Esophagus (tissue), 2 donors: ENCODE data around the gene BCAS1. TPM values are rescaled to one million over a fixed set of nuclear protein-coding genes. Genes with fewer than 3 reads are reported as not detected.

Experiments
- H3K27ac ChIP-seq, 2 donors: one replicate each; pipeline ENCODE4 v1.5.1; 2013; ENCODE audit warnings: low read depth in 2 of 2, mild to moderate bottlenecking in 2 of 2, inconsistent platforms in 1 of 2, low read length in 1 of 2, moderate library complexity in 1 of 2
- H3K27me3 ChIP-seq, 2 donors: one replicate each; pipeline ENCODE4 v1.6.1; 2013; ENCODE audit warnings: low read length in 2 of 2, control low read depth in 1 of 2, mild to moderate bottlenecking in 1 of 2; ENCODE audit not compliant: insufficient read depth in 2 of 2, control insufficient read depth in 1 of 2
- H3K36me3 ChIP-seq, 2 donors: one replicate each; pipeline ENCODE4 v1.6.1; 2013; ENCODE audit warnings: low read length in 1 of 2; ENCODE audit not compliant: control insufficient read depth in 2 of 2, insufficient read depth in 2 of 2
- H3K4me1 ChIP-seq, 2 donors: one replicate each; pipeline ENCODE4 v1.6.1; 2013; ENCODE audit warnings: low read length in 1 of 2; ENCODE audit not compliant: control insufficient read depth in 2 of 2, insufficient read depth in 2 of 2
- H3K4me3 ChIP-seq, 2 donors: one replicate each; pipeline ENCODE4 v1.5.1; 2013; ENCODE audit warnings: low read length in 2 of 2, mild to moderate bottlenecking in 2 of 2, low read depth in 1 of 2, moderate library complexity in 1 of 2
- H3K9me3 ChIP-seq, 2 donors: one replicate each; pipeline ENCODE4 v1.6.1; 2013; ENCODE audit warnings: mild to moderate bottlenecking in 2 of 2, low read depth in 1 of 2, low read length in 1 of 2, moderate library complexity in 1 of 2; ENCODE audit not compliant: control insufficient read depth in 2 of 2, insufficient read depth in 1 of 2
- WGBS, 2 donors: extraction: QIAGEN DNeasy Blood & Tissue Kit; methylation state at CpG; one replicate each; pipeline ENCODE4 v1.1.7; 2013; 5-methylcytosine and 5-hydroxymethylcytosine counted together
- polyA plus RNA-seq, 2 donors: library from polyadenylated mRNA; stranded (reverse); fragments of 200-250 nt; gene quantifications; one replicate each; pipeline ENCODE4 v1.2.3, GENCODE V29; 2013
- donor health status: healthy with polysubstance abuse.
- donor health status: Bipolar disorder and iron deficiency.

BCAS1 gene
- polyA plus RNA-seq, 2 donors = 4.7 to 9.0 TPM

- Histone ChIP-seq H3K4me3 (no peak overlapping the region), H3K36me3 (no peaks in the 10 kb centered on the region), H3K4me1 (no peaks in the 10 kb centered on the region), H3K27me3 (no peaks in the 10 kb centered on the region), H3K27ac (no peak overlapping the region), H3K9me3 (no peaks in the 10 kb centered on the region)
- 82 to 85% methylated on average over 2 of the region's 2 CpGs for WGBS, 2 donors
These were observed 41.1 kb upstream of the BCAS1 start for GRCh38 chr20:54111460-54111859.

GRCh38 chr20:54110457-54110856 lies 40.1 kb upstream of the BCAS1 start:
- no peaks in the 10 kb centered on the region for H3K9me3 ChIP-seq
- no peaks in the 10 kb centered on the region for H3K36me3 ChIP-seq
- H3K27ac ChIP-seq = peak overlapping the region in 1 of 2 donors; percentile 22
- H3K4me3 ChIP-seq = no peak overlapping the region
- WGBS, 2 donors = 59 to 66% methylated on average over 3 of the region's 3 CpGs
- H3K4me1 ChIP-seq = no peaks in the 10 kb centered on the region
- no peaks in the 10 kb centered on the region for H3K27me3 ChIP-seq

GRCh38 chr20:54110041-54110440 lies 39.6 kb upstream of the BCAS1 start:
- Histone ChIP-seq H3K27me3 (no peaks in the 10 kb centered on the region), H3K4me1 (no peaks in the 10 kb centered on the region), H3K27ac (peak overlapping the region in 1 of 2 donors; percentile 22), H3K4me3 (no peak overlapping the region), H3K36me3 (no peaks in the 10 kb centered on the region), H3K9me3 (no peaks in the 10 kb centered on the region)

GRCh38 chr20:54108817-54109216 lies 38.4 kb upstream of the BCAS1 start:
- H3K27me3 ChIP-seq = no peaks in the 10 kb centered on the region
- no peak overlapping the region for H3K27ac ChIP-seq
- H3K4me1 ChIP-seq = peaks cover 0 to 2% of the 10 kb centered on the region in 2 donors
- no peak overlapping the region for H3K4me3 ChIP-seq
- WGBS, 2 donors = 76 to 85% methylated on average over 1 of the region's 1 CpG
- no peaks in the 10 kb centered on the region for H3K36me3 ChIP-seq
- no peaks in the 10 kb centered on the region for H3K9me3 ChIP-seq

- Histone ChIP-seq H3K27ac (no peak overlapping the region), H3K9me3 (no peaks in the 10 kb centered on the region), H3K4me3 (no peak overlapping the region), H3K4me1 (peaks cover 0 to 2% of the 10 kb centered on the region in 2 donors), H3K36me3 (no peaks in the 10 kb centered on the region), H3K27me3 (no peaks in the 10 kb centered on the region)
These were observed 37.9 kb upstream of the BCAS1 start for GRCh38 chr20:54108326-54108642.

GRCh38 chr20:54107600-54108325 lies 37.4 kb upstream of the BCAS1 start:
- peaks cover 0 to 2% of the 10 kb centered on the region in 2 donors for H3K4me1 ChIP-seq
- no peaks in the 10 kb centered on the region for H3K36me3 ChIP-seq
- H3K9me3 ChIP-seq = no peaks in the 10 kb centered on the region
- H3K27me3 ChIP-seq = no peaks in the 10 kb centered on the region
- no peak overlapping the region for H3K4me3 ChIP-seq
- peak overlapping the region in 1 of 2 donors; percentile 60 for H3K27ac ChIP-seq
- 42 to 66% methylated on average over 7 of the region's 7 CpGs for WGBS, 2 donors

GRCh38 chr20:54107181-54107580 lies 36.8 kb upstream of the BCAS1 start:
- Histone ChIP-seq H3K27me3 (no peaks in the 10 kb centered on the region), H3K27ac (no peak overlapping the region), H3K4me3 (no peak overlapping the region), H3K9me3 (no peaks in the 10 kb centered on the region), H3K36me3 (no peaks in the 10 kb centered on the region), H3K4me1 (peaks cover 0 to 2% of the 10 kb centered on the region in 2 donors)
- WGBS, 2 donors = 34 to 55% methylated on average over 2 of the region's 2 CpGs

- Histone ChIP-seq H3K27ac (peak overlapping the region in 1 of 2 donors; percentile 42), H3K27me3 (no peaks in the 10 kb centered on the region), H3K9me3 (no peaks in the 10 kb centered on the region), H3K4me1 (peaks cover 0 to 2% of the 10 kb centered on the region in 2 donors), H3K4me3 (no peak overlapping the region), H3K36me3 (no peaks in the 10 kb centered on the region)
- 43 to 51% methylated on average over 4 of the region's 4 CpGs for WGBS, 2 donors
These were observed 35.8 kb upstream of the BCAS1 start for GRCh38 chr20:54106162-54106561.

- peak overlapping the region in 1 of 2 donors; percentile 17 for H3K27ac ChIP-seq
- H3K36me3 ChIP-seq = no peaks in the 10 kb centered on the region
- H3K4me3 ChIP-seq = no peak overlapping the region
- 36 to 49% methylated on average over 4 of the region's 4 CpGs for WGBS, 2 donors
- H3K27me3 ChIP-seq = no peaks in the 10 kb centered on the region
- peaks cover 0 to 2% of the 10 kb centered on the region in 2 donors for H3K4me1 ChIP-seq
- H3K9me3 ChIP-seq = no peaks in the 10 kb centered on the region
These were observed 35.3 kb upstream of the BCAS1 start for GRCh38 chr20:54105653-54106052.

GRCh38 chr20:54104781-54105180 lies 34.4 kb upstream of the BCAS1 start:
- no peaks in the 10 kb centered on the region for H3K36me3 ChIP-seq
- no peaks in the 10 kb centered on the region for H3K9me3 ChIP-seq
- peak overlapping the region in 1 of 2 donors; percentile 17 for H3K27ac ChIP-seq
- peaks cover 0 to 2% of the 10 kb centered on the region in 2 donors for H3K4me1 ChIP-seq
- WGBS, 2 donors = 59 to 61% methylated on average over 4 of the region's 4 CpGs
- H3K4me3 ChIP-seq = no peak overlapping the region
- no peaks in the 10 kb centered on the region for H3K27me3 ChIP-seq
